Parathyroid adenoma (tissue), 2 donors: ENCODE measurements around the gene ATP2B1.

ENCODE experiments used
- H2AFZ ChIP-seq: fragments of 300-600 bp; sonication (generic); one replicate; pipeline ENCODE4 v1.7.0; 2017; ENCODE audit warnings: antibody characterized with exemption, mild to moderate bottlenecking
- H3K27ac ChIP-seq: fragments of 300-600 bp; sonication (generic); one replicate; pipeline ENCODE4 v1.7.0; 2017
- H3K27me3 ChIP-seq: fragments of 300-600 bp; sonication (generic); one replicate; pipeline ENCODE4 v1.7.0; 2017; ENCODE audit warnings: low read length; ENCODE audit not compliant: control insufficient read depth, insufficient read depth
- H3K36me3 ChIP-seq: fragments of 300-600 bp; sonication (generic); one replicate; pipeline ENCODE4 v1.7.0; 2017; ENCODE audit warnings: low read length; ENCODE audit not compliant: control insufficient read depth, insufficient read depth
- H3K4me1 ChIP-seq: fragments of 300-600 bp; sonication (generic); one replicate; pipeline ENCODE4 v1.7.0; 2017; ENCODE audit warnings: control low read depth
- H3K4me2 ChIP-seq: fragments of 300-600 bp; sonication (generic); one replicate; pipeline ENCODE4 v1.7.0; 2017; ENCODE audit warnings: low read length
- H3K4me3 ChIP-seq: fragments of 300-600 bp; sonication (generic); one replicate; pipeline ENCODE4 v1.7.0; 2017; ENCODE audit warnings: low read depth, low read length
- H3K79me2 ChIP-seq: fragments of 300-600 bp; sonication (generic); one replicate; pipeline ENCODE4 v1.7.0; 2017; ENCODE audit warnings: control low read depth
- H3K9ac ChIP-seq: fragments of 300-600 bp; sonication (generic); one replicate; pipeline ENCODE4 v1.7.0; 2017; ENCODE audit warnings: mild to moderate bottlenecking
- H3K9me3 ChIP-seq: fragments of 300-600 bp; sonication (generic); one replicate; pipeline ENCODE4 v1.7.0; 2017; ENCODE audit warnings: low read length; ENCODE audit not compliant: control insufficient read depth
- CTCF ChIP-seq: fragments of 300-600 bp; sonication (generic); IDR thresholded peaks from one replicate; pipeline ENCODE4 v1.7.0; 2017; ENCODE audit warnings: antibody characterized with exemption, mild to moderate bottlenecking
- donor health status: primary hyperparathyroidism.

ATP2B1 gene

GRCh38 chr12:89717759-89718523, 9.3 kb upstream of the ATP2B1 start:
- Histone ChIP-seq H3K4me1 (no peaks in the 10 kb centered on the region), H3K9me3 (no peaks in the 10 kb centered on the region), H3K79me2 (no peaks in the 10 kb centered on the region), H3K27ac (no peak overlapping the region), H3K36me3 (no peaks in the 10 kb centered on the region), H3K27me3 (no peaks in the 10 kb centered on the region), H3K4me2 (no peak overlapping the region), H3K9ac (no peak overlapping the region), H3K4me3 (no peak overlapping the region), H2AFZ (no peak overlapping the region)
- no peak for TF ChIP-seq CTCF

GRCh38 chr12:89712706-89713105, 4.1 kb upstream of the ATP2B1 start:
- Histone ChIP-seq H3K27me3 (no peaks in the 10 kb centered on the region), H3K36me3 (no peaks in the 10 kb centered on the region), H3K79me2 (peaks cover 3% of the 10 kb centered on the region), H3K4me3 (no peak overlapping the region), H2AFZ (no peak overlapping the region), H3K4me2 (no peak overlapping the region), H3K9me3 (no peaks in the 10 kb centered on the region), H3K9ac (no peak overlapping the region), H3K27ac (no peak overlapping the region), H3K4me1 (no peaks in the 10 kb centered on the region)
- TF ChIP-seq CTCF: no peak

GRCh38 chr12:89710873-89711750, 2.5 kb upstream of the ATP2B1 start:
- no peak overlapping the region for H3K9ac ChIP-seq
- H3K4me1 ChIP-seq: peaks cover 2% of the 10 kb centered on the region
- peak overlapping the region; percentile 79 for H3K4me2 ChIP-seq
- H3K4me3 ChIP-seq: peak overlapping the region; percentile 85
- H3K27ac ChIP-seq: no peak overlapping the region
- no peaks in the 10 kb centered on the region for H3K27me3 ChIP-seq
- H3K79me2 ChIP-seq: peaks cover 11% of the 10 kb centered on the region
- H2AFZ ChIP-seq: no peak overlapping the region
- no peaks in the 10 kb centered on the region for H3K36me3 ChIP-seq
- no peak for TF ChIP-seq CTCF
- H3K9me3 ChIP-seq: no peaks in the 10 kb centered on the region

GRCh38 chr12:89709995-89710872, 1.6 kb upstream of the ATP2B1 start:
- no peak for TF ChIP-seq CTCF
- no peaks in the 10 kb centered on the region for H3K36me3 ChIP-seq
- no peaks in the 10 kb centered on the region for H3K27me3 ChIP-seq
- peak overlapping the region; percentile 90 for H3K27ac ChIP-seq
- H3K79me2 ChIP-seq: peaks cover 13% of the 10 kb centered on the region
- H3K9me3 ChIP-seq: no peaks in the 10 kb centered on the region
- H3K9ac ChIP-seq: peak overlapping the region; percentile 84
- peak overlapping the region; percentile 82 for H2AFZ ChIP-seq
- H3K4me3 ChIP-seq: peak overlapping the region; percentile 85
- H3K4me1 ChIP-seq: peaks cover 2% of the 10 kb centered on the region
- H3K4me2 ChIP-seq: peak overlapping the region; percentile 79
